Measurements from ENCODE around the gene NFKBIZ. TPM values are rescaled to one million over a fixed set of nuclear protein-coding genes. Genes with fewer than 3 reads are reported as not detected.

The NFKBIZ gene
- total and polyA plus RNA-seq, 9 of the 15 experiments (the other 6 are each of a cell fraction or from before 2014, with no cell fraction given): 1.2 to 13.7 (median 5.7) TPM

DNA sequence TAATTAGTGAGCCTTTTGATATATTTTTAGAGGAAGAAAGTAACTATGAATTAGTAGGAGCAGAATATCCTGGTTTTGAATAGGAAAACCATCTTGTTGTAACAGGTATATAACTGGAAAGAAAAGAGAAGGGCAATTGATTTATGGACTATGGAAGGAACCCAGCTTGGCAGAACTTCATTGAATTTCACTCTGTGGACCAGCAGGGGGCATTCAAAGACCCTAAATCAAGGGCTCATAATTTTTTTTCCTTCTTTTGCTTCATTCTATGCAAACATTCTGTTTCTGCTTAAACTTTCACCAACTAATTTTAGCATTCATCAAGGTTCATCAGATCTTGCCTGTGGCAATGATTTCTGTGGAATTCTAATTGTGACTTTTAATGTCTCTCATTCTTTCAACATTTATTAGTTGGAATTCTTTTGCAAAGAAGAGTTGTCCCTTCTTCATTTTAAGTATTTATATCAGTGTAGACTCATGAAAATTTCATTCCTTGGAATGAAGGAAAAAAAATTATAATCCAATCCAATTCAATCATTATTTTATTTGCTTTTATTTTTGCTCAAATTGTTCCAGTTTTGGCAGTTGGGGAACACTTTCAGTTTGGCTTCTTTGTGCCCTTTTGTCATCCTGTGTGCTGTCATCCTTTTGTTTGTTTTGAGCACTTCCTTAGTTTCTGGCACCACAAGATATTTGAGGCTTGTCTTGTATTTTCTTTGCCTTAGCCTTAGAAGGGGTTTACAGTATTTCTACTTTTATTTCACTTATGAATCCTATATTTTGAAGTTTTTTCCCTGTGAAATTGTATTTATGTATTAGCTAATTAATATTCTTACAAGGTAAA lies 39.9 kb upstream of the NFKBIZ start (continued):
- TF ChIP-seq SMC3 (conservative IDR thresholded peaks at IDR 0.05; ENCODE audit: insufficient read depth, low read depth, low read length) (peak; percentile 35; the same call in 1 of the 2 replicates), RAD21 (CRISPR knock-in tag; conservative IDR thresholded peaks at IDR 0.05 in 1 of 2, IDR thresholded peaks at IDR 0.05 in 1 of 2) (peak; percentile 78 to 80), STAG1 (CRISPR knock-in tag; IDR thresholded peaks at IDR 0.05; ENCODE audit: borderline replicate concordance) (peak; percentile 17; the same call in 1 of the 2 replicates)
- TF ChIP-seq, protein P1, sequence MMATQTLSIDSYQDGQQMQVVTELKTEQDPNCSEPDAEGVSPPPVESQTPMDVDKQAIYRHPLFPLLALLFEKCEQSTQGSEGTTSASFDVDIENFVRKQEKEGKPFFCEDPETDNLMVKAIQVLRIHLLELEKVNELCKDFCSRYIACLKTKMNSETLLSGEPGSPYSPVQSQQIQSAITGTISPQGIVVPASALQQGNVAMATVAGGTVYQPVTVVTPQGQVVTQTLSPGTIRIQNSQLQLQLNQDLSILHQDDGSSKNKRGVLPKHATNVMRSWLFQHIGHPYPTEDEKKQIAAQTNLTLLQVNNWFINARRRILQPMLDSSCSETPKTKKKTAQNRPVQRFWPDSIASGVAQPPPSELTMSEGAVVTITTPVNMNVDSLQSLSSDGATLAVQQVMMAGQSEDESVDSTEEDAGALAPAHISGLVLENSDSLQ (IDR thresholded peaks at IDR 0.05): peak; percentile 56; the same call in 1 of the 2 replicates
- TF ChIP-seq, protein P2, sequence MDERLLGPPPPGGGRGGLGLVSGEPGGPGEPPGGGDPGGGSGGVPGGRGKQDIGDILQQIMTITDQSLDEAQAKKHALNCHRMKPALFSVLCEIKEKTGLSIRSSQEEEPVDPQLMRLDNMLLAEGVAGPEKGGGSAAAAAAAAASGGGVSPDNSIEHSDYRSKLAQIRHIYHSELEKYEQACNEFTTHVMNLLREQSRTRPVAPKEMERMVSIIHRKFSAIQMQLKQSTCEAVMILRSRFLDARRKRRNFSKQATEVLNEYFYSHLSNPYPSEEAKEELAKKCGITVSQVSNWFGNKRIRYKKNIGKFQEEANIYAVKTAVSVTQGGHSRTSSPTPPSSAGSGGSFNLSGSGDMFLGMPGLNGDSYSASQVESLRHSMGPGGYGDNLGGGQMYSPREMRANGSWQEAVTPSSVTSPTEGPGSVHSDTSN (CRISPR knock-in tag; IDR thresholded peaks at IDR 0.05; ENCODE audit: low read depth): no peak
- TF ChIP-seq, protein P2 (tag; conservative IDR thresholded peaks at IDR 0.05; ENCODE audit: low read depth): peak; percentile 73
